GM19468 (cell line): Measurements from ENCODE around the gene PRKAR1B.
"Not testable (repeated sequence)": the region's sequence is repeated elsewhere in the genome, so short reads cannot be mapped to it uniquely, and the experiment has no call there.

ENCODE experiments used
- ATAC-seq: cut with Tn5 transposase; IDR thresholded peaks from one replicate; pipeline ENCODE4 v1.9.1; 2021; ENCODE audit warnings: mild to moderate bottlenecking, moderate library complexity, moderate number of reproducible peaks; ENCODE audit not compliant: unreplicated experiment; ENCODE audit errors: extremely low read depth

Gene PRKAR1B

GRCh38 chr7:655758-656157 is 71.3 kb downstream of the PRKAR1B start:
- ATAC-seq, result no peak

DNA sequence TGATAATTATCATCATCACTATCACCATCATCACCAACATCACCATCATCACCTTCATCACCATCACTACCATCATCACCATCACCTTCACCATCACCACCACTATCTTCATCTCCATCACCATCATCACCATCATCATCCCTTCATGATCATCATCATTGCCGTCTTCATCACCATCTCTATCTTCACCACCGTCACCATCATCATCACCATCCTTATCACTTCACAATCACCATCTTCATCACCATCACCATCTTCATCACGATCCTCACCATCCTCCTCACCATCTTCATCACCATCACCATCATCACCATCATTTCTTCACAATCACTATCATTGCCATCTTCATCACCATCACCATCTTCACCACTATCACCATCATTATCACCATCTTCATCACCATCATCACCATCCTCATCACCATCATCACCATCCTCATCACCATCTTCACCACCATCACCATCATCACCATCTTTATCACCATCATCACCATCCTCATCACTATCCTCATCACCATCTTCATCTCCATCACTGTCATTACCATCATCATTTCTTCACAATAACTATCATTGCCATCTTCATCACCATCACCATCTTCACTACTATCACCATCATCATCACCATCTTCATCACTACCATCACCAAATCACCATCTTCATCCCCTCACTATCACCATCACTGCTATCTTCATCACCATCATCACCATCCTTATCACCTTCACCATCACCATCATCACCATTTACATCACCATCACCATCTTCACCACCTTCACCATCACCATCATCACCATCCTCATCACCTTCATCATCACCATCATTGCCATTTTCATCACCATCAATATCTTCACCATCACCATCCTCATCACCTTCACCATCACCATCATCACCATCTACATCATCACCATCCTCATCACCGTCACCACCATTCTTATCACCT is 73.0 kb downstream of the PRKAR1B start:
- ATAC-seq, result no peak

DNA sequence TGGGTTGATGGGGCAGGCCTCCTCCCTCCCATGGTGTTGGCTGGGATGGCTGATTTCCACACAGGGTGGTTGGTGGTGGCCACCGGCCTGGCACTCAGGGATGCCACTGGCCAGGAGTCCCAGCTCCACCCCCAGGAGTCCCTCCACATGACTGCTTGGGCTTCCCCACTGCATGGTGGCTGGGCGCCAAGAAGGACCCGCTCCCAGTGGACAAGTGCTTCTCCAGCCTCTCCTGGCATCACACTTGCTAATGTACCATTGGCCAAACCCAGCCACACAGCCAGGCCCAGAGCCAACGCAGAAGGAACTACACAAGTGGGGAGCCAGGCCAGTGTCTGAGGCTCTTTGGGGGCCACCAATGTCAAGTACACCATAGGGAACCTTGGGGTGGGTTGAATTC is 74.2 kb downstream of the PRKAR1B start:
- no peak for ATAC-seq

DNA sequence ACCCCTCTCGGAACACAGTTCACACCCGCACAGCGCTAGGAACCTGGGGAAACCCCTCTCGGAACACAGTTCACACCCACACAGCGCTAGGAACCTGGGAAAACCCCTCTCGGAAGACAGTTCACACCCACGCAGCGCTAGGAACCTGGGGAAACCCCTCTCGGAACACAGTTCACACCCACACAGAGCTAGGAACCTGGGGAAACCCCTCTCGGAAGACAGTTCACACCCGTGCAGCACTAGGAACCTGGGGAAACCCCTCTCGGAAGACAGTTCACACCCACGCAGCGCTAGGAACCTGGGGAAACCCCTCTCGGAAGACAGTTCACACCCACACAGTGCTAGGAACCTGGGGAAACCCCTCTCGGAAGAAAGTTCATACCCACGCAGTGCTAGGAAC is 74.9 kb downstream of the PRKAR1B start:
- ATAC-seq, result not testable (repeated sequence)

DNA sequence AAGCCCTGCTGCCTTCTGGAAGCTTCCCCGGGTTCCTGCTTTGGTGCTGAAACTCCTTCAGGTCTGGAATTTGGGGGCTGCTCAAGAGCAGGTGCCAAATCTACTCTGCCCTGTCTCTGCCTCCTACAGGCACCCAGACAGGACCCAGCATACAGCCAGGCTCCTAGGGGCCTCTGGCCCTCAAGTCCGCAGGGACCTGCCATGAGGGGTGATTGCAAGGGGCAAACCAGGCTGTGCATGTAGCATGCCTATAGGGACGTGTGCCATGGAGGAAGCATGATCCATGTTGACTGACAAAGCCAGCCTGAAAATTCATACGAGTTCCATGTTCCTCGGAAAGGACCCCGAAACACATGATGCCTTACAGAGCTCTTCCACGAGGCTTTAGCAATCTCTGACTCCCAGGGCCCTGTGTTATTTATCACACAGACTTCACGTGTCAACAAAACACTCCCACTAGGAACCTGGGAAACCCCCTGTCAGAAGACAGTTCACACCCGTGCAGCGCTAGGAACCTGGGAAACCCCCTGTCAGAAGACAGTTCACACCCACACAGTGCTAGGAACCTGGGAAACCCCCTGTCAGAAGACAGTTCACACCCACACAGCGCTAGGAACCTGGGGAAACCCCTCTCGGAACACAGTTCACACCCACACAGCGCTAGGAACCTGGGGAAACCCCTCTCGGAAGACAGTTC is 75.9 kb downstream of the PRKAR1B start:
- ATAC-seq, result no peak

DNA sequence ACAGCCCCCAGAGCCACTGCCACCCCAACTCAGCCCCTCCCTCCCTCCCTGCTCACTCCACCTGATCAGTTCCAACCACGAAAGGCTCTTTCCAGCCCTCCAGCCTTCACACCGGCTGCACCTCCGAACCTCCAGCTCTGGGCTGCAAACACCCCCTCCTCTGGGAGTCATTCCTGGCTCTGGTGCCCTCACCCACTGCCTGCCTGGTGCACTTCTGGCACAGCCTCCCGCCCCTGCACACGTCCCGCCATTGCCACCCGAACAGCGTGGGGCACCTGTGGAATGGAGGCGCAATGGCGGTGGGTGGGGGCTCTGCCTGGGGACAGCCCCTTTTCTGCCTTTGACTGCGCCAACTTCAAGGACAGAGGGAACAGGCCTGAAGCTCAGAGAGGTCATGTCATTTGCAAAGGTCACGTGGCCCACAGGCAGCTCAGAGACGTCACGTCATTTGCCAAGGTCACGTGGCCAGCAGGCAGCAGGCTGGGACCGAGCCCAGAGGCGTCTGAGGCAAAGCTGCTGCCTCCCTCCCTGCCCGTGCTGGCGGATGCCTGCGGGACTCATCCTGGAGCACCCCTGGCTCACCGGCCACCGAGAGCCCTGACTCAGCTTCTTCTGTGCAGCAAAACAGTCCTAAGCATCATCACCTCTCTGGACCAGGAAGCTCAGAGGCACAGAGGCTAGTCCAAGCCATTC is 76.6 kb downstream of the PRKAR1B start:
- no peak for ATAC-seq

GRCh38 chr7:646951-647350 is 80.1 kb downstream of the PRKAR1B start:
- no peak for ATAC-seq

DNA sequence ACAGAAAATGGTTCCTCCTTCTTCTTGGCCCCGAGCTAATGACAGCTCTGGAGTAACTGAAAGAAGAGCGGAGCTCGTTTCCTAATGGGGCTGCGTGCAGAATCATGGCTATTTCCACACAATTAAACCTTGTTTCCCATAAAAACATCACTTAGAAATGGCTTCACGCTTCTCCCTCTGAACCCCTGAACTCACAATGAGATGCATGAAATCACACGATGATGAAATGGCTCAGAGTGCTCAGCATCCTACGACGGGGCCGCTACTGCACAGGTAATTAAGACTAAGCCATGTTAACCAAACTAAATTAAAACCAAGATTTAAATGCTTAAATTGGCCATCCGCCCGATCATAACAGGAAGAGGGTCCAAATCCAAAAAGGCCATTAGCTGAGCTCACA is 80.6 kb downstream of the PRKAR1B start:
- ATAC-seq, result no peak

- no peak for ATAC-seq
These were observed 81.5 kb downstream of the PRKAR1B start for GRCh38 chr7:645606-646005.

GRCh38 chr7:644381-645305 is 82.4 kb downstream of the PRKAR1B start:
- ATAC-seq, result no peak

DNA sequence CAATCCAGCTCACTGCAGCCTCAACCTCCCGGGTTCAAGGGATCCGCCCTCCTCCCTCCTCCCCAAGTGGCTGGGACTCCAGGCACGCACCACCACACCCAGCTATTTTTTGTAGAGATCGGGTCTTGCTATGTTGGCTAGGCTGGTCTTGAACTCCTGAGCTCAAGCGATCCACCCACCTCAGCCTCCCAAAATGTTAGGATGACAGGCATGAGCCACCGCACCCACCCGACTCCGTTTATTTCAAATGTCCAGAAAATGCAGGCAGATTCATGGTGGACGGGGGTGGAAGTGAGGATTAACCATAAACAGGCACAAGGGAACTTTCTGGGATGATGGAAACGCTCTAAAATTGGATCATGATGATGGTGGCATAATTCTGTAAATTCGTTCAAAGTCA is 85.1 kb downstream of the PRKAR1B start:
- ATAC-seq, result no peak

GRCh38 chr7:641269-641671 is 85.8 kb downstream of the PRKAR1B start:
- ATAC-seq, result no peak

DNA sequence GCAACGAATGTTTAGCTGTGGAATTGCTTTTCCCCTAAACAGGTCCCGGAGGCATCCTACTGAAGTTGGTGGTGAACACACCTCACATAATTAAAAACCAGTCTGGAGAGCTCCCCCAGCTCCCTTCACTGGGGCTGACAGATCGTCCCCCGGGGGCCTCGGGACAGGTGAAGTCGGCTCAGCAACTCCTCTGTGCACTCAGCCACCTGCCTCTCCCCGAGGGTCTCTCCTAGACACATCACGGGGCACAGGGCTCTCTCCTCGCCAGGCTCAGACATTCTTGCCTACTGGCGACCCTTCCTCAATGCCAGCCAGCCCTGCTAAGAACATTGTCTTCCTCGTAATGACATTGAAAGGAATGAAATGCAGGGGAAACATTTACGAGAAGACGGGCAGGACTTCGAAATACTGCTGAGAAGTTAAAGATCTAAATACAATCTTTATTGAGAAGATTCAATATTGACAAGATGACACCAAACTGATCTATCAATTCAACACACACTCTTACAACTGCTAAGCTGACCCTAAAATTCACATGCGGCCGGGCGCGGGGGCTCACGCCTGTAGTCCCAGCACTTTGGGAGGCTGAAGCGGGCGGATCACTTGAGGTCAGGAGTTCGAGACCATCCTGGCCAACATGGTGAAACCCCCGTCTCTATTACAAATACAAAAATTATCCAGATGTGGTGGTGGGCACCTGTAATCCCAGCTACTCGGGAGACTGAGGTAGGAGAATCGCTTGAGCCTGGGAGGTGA is 88.6 kb downstream of the PRKAR1B start:
- no peak for ATAC-seq

- no peak for ATAC-seq
These were observed 89.3 kb downstream of the PRKAR1B start for GRCh38 chr7:637826-638225.

GRCh38 chr7:636396-636795 is 90.7 kb downstream of the PRKAR1B start:
- no peak for ATAC-seq

DNA sequence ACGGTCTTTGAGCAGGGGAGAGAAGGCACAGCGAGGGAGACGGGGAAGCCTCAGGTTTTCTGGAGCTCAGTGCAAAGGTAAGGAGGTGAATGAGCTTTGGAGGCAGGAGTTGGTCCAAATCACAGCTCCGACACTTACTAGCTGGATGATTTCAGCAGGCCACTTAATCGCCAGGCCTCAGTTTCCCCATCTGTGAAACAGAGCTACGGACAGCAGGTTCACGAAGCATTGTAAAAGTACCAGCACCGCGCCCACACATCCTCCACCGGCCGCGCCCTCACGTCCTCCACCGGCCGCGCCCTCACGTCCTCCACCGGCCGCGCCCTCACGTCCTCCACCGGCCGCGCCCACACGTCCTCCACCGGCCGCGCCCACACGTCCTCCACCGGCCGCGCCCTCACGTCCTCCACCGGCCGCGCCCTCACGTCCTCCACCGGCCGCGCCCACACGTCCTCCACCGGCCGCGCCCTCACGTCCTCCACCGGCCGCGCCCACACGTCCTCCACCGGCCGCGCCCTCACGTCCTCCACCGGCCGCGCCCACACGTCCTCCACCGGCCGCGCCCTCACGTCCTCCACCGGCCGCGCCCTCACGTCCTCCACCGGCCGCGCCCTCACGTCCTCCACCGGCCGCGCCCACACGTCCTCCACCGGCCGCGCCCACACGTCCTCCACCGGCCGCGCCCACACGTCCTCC is 91.2 kb downstream of the PRKAR1B start:
- ATAC-seq, result not testable (repeated sequence)

DNA sequence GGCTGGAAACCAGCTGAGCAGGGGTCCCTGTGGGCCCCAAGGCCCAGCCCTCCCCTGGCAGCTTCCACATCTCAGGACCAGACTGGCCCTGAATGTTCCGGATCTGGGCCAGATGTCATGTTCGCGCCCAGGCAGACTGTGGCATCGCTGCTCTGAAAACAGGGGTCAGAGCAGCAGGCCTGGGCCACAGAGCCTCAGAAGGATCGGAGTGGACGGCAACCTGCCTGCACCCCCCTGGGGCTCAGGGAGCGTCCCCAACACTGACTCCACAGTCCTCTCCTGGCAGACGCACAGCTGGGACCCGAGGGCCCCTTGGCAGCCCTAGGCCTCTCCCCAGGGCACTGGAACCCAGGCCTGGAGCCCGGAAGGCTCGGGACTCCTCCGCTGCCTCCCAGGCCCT is 91.9 kb downstream of the PRKAR1B start:
- no peak for ATAC-seq

- no peak for ATAC-seq
These were observed 93.6 kb downstream of the PRKAR1B start for GRCh38 chr7:633381-634018.
